ENCODE results near the gene METTL2A. TPM values are rescaled to one million over a fixed set of nuclear protein-coding genes. Genes with fewer than 3 reads are reported as not detected.
"Not testable (repeated sequence)": the region's sequence is repeated elsewhere in the genome, so short reads cannot be mapped to it uniquely, and the experiment has no call there.

The METTL2A gene, protein sequence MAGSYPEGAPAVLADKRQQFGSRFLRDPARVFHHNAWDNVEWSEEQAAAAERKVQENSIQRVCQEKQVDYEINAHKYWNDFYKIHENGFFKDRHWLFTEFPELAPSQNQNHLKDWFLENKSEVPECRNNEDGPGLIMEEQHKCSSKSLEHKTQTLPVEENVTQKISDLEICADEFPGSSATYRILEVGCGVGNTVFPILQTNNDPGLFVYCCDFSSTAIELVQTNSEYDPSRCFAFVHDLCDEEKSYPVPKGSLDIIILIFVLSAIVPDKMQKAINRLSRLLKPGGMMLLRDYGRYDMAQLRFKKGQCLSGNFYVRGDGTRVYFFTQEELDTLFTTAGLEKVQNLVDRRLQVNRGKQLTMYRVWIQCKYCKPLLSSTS
- total RNA-seq, result 23.5 and 26.1 TPM in 2 replicates
- polyA plus RNA-seq (2012), result 19.5 TPM

DNA sequence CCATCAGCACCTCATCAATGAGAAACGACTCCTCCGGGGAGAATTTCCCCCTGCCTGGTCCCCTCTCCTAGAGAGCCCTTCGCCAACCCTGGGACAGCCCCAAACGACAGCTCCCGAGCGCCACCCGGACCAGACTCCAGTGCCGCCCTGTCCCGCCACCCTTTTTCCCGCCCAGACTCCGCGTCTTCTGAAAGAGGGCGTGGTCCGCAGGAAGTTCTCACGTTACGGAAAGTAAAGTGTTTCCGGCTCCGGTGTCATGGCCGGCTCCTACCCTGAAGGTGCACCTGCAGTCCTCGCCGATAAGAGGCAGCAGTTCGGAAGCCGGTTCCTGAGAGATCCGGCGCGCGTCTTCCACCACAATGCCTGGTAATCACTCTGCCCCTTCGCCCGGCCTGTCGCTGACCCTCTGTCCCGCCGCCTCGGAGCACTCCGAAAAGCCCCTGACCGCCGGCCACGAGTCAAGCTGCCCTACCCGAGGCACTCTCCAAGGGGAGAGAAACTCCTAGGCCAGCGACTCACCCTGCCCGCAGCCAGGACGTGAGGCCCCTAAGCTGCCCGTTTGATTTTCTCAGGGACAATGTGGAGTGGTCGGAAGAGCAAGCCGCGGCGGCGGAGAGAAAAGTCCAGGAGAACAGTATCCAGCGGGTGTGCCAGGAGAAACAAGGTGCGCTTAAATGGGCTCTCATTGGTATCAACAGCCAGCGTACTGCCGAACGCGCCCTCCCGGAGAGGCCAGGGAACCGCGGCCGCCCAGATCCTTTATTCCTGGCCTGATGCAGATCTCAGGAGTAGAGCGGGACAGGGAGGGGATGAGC is at the start of gene METTL2A:
TSS of gene METTL2A (plus strand) at position 251 of the 815 bp plus-strand sequence. CDS start at position 257, 6 bp downstream.
- DNase-seq (ENCODE audit: low read depth), result peak; percentile 85

DNA sequence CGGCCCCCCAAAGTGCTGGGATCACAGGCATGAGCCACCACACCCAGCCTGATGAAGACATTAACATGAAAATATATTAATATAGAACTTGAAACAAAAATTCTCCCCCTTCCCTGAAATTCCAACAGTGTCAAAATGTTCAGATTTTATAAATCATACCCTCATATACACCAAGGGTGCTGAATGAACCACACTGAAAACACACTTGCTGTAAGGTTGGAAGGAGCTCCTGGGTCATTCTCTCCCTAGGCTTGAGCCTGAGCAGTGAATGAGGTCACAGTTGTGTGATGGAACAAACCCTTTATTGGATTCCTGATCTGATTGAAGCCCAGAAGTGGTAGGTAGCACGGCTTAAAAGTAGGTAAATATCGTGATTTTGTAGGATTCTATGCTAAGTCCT is 43.4 kb upstream of the METTL2A start, which contains the start of gene EFCAB3:
TSS of gene EFCAB3 (plus strand) at position 301 of the 400 bp plus-strand sequence. CDS start 2,427 bp downstream, outside the sequence.
- DNase-seq (ENCODE audit: low read depth), result no peak

DNA sequence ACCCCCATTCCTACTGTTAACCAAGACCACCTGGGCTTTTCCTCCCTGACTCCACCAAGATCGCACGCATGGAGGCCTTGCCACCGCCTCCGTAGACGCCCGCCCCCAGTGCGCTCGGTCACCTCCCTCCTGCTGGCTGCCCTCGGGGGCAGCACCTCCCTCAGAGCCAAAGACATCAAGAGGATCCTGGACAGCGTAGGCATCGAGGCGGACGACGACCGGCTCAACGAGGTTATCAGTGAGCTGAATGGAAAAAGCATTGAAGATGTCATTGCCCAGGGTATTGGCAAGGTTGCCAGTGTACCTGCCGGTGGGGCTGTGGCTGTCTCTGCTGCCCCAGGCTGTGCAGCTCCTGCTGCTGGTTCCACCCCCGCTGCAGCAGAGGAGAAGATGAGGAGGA is 42.1 kb upstream of the METTL2A start:
- DNase-seq (ENCODE audit: low read depth), result no peak

DNA sequence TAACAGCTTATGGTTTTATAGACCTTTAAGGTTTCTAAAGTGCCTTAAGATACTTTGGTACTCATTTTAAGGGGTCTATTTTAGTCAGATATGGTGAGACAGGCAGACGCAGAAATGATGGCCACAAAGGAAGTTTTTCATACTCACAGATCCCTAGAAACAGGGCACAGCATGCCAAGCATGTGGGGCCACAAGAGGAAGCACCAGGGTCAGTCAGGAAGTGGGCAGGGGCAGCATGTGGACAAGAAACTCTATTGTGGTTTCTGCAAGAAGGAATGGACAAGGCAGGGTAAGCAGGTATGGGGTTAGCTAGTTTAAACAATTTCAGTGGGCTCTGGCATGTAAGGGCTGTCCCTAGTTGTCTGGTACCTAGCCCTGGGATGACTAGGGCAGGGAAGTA is 34.8 kb upstream of the METTL2A start:
- no peak for DNase-seq (ENCODE audit: low read depth)

DNA sequence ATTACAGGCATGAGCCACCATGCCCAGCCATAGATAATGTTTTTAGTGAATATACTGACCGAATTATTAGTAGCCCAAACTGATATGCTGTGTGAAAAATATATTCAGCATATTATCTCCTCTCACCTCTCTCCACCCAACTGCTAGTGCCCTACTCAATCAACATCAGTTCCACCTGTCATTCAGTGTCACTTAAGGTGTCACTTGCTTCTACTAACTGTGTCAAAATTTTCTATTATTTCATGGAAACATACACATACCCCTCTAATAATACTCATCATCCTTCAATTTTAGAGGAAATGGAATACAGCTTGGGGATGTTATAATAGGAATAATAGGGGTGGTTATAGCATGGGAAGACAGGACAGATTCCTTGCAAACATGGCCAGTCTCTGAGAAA is 30.8 kb upstream of the METTL2A start:
- DNase-seq (ENCODE audit: low read depth), result no peak

DNA sequence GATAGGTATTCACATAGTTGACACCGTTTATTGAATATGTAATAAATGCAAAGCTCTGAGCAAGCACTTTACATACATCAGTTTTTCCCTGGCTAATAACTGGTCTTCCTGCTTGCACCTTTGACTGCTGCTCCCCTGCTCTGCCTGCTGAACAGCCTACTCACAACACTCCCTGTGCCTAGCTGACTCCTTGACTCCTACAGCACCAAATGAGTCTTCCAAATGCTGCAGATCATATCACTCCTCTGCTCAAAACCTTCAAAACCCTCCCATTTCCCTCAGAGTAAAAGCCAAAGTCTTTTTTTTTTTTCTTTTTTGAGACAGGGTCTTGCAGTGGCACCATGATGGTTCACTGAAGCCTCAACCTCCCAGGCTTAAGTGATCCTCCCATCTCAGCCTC is 24.8 kb upstream of the METTL2A start:
- DNase-seq (ENCODE audit: low read depth), result no peak

DNA sequence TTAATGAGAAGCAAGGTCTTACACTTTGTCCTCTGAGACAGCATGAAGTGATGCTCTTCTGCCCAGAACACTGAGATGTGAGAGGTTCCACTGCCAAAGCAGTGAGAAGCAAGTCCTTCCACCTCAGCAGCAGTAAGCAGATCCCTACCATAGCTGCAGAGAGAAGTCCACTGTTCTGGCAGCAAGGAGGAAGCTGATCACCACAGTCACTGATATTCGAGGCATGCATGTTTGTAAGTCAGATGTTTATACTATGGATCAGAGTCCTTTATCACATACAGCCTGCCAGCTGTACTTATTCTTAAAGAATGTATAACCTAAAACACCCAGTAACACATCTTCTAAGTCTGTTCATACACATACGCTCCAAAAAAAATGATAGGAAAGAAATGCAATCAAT is 18.2 kb upstream of the METTL2A start:
- DNase-seq (ENCODE audit: low read depth), result no peak

DNA sequence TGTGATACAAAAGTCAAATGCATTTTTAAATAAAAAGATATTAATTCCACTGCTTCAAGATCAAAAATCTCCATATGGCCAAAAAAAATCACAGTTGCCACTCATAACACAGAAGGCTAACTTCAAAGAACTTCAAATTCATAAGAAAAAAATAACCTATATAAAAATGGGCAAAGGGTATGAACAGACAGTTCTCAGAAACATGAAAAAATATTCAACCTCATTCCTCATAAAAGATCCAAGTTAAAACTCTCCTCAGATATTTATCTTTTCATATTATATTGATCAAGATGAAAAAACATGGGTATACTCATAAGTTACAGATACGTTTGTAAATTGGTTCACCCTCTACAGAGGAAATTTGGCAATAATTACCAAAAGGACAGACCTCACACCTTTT is 10.6 kb upstream of the METTL2A start:
- not testable (repeated sequence) for DNase-seq (ENCODE audit: low read depth)

DNA sequence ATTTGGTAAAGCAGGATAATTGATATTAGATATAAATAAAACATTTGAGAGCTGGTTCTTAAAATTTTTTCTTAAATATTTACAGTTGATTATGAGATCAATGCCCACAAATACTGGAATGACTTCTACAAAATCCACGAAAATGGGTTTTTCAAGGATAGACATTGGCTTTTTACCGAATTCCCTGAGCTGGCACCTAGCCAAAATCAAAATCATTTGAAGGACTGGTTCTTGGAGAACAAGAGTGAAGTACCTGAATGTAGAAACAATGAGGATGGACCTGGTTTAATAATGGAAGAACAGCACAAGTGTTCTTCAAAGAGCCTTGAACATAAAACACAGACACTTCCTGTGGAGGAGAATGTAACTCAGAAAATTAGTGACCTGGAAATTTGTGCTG is 2.5 kb downstream of the METTL2A start:
- not testable (repeated sequence) for DNase-seq (ENCODE audit: low read depth)

DNA sequence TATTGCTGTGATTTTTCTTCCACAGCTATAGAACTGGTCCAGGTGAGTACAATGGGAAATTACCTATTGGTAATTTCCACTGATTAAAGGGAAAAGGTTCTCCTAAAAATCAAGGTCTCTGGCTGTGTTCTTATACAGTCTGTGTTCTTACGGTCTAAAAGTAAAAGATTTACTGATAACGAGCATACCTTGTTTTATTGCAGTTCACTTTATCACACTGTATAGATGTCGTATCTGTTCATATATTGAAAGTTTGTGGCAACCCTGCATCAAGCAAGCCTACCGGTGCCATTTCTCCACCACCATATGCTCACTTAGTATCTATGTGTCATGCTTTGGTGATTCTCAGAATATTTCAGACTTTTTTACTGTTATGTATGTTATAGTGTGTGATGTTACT is 11.6 kb downstream of the METTL2A start:
- not testable (repeated sequence) for DNase-seq (ENCODE audit: low read depth)

DNA sequence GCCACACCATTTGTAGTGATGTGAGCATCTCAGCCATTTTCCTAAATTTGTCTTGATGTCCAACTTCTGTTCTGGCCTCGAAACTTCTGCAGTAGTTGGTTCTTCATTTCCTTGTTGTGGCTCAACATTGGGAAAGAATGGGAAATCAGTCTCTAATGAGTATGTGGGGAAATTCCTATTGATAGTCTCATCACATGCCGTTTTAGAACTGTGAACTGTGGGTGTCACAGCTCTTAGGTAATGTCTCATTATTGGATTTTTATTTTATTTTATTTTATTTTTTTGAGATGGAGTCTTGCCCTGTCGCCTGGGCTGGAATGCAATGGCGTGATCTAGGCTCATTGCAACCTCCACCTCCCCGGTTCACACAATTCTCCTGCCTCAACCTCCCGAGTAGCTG is 17.5 kb downstream of the METTL2A start:
- not testable (repeated sequence) for DNase-seq (ENCODE audit: low read depth)

DNA sequence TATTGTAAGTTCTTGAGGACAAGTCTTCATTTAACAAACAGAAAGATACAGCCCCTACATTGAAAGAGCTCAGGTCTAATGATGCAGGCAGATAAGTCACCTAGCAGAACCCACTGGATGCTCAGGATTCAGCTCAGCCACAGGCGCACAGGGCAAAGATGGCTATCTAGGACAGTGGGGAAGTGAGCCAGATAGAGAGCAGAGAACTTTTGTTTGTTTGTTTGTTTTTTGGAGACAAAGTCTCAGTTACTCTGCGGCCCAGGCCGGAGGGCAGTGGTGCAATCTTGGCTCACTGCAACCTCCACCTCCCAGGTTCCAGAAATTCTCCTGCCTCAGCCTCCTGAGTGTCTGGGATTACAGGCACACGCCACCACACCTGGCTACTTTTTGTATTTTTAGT is 20.4 kb downstream of the METTL2A start:
- DNase-seq (ENCODE audit: low read depth), result no peak

DNA sequence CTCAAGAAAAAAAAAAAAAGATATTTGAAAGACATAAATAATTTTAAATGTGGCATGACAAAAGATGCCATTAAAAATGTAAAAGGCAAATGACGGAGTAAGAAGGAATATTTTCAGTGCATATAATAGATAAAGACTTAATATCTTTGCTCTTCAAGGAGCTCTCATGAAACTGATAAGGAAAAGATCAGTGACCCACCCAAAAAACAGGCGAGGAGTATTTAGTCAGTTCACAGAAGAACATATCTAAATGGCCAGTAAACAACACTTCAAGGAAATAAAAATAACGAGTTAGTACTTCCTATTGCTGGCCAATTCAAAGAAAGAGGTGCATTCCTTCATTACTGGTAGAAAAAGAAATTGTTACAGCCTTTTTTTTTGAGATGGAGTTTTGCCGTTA is 22.1 kb downstream of the METTL2A start:
- DNase-seq (ENCODE audit: low read depth), result not testable (repeated sequence)

DNA sequence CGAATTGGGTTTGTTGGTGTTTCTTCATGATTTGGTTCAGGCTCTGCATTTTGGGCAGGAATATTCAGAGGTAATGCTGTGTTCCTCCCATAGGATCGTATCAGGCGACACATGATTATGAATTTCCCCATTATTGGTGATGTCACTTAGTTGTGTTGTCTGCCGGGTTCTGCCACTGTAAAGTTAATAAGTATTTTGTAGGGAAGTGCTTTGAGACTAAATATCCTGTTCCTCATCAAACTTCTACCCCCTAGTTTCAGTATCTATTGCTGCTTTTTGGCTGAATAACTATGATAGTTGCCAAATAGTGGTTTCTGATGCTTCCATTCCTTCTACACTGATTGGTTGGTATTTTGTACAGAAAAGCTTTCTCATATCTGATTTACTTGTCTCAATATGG is 28.5 kb downstream of the METTL2A start:
- DNase-seq (ENCODE audit: low read depth), result not testable (repeated sequence)

DNA sequence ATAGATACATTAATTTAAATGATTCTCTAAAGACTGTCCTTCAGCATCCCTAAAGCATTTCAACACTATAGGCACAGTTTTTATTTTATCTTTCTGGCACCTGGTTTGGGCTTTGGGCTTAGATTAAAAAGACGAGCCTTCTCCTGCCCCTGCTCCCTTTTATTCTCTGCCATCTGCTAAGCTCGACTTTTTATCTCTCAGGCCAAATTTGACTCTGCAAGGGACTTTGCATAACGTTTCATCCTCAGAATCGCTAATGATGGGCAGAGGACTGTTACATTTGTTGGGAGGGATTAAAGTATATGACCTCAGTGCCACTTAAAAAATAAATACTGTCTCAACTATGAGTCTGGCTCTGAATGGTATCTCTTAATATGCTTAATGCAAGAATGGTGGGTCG is 29.3 kb downstream of the METTL2A start:
- not testable (repeated sequence) for DNase-seq (ENCODE audit: low read depth)

DNA sequence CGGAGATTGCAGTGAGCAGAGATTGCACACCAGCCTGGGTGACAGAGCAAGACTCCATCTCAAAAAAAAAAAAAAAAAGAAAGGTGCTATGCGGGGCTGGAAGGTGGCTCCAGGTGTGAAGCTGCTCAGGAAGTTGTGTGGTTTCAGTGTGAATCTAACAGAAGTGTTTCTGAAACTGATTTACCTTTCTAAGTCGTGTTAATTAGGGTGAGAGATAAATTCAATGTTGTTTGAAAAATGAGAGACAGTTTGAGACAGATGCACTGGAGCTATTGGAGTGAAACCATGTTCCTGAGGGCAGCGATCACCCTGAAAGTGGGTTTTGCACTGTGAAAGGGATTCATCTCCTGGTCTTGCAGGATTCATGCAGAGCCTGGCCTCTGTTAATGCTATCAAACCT is 30.0 kb downstream of the METTL2A start:
- DNase-seq (ENCODE audit: low read depth), result not testable (repeated sequence)

DNA sequence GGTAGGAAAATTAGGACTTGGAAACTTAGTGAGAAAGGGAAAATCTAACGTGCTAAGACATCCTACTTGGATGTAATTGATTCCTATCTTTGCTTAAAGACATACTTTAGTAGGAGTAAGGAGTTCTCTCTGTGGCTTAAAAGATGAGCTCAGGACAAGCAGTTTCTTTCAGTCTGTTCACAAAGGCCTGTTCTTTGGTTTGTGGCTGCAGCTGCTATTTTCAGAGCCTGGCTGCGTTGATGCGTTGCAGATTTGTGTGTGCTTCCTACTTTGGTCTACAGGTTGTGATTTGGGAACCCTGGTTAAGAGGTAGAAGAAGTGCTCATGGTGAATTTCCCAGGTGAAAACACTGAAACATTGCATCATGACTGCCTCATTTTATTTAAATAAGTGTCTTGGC is 30.4 kb downstream of the METTL2A start:
- peak; percentile 14 for DNase-seq (ENCODE audit: low read depth)

DNA sequence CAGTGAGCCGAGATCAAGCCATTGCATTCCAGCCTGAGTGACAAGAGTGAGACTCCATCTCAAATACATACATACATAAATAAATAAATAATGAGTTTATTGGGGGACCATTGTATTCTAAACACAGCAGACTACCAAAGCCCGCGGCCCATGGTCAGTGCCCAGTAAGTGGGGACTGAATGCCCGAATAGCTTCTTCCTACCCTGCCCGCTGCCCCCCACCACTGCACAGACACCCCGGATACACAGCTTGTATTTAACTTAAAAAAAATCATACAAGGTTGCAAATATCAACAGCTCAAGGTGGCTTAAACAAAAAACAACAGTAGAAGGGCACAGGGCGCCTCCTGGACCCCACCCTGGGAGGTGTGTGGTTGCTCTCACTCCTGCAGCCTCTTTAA is 32.3 kb downstream of the METTL2A start:
- no peak for DNase-seq (ENCODE audit: low read depth)

DNA sequence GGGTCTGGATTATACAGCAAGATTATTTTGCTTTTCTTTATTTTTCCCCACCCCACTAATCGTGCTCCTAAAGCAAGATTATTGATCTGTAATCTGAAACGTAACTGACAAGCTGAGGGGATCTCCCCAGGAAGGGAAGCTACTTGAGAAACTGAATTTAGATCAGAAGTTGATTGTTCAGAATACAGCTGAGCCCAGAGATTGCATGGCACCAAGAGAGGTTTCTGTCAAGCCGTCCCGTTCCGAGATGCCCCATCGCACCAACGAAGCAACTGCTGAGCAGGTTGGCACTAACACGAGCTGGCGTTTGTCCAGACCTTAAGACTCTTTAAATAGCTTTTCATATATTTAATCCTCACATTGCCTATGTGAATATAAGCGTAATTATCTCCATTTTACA is 34.8 kb downstream of the METTL2A start:
- not testable (repeated sequence) for DNase-seq (ENCODE audit: low read depth)

DNA sequence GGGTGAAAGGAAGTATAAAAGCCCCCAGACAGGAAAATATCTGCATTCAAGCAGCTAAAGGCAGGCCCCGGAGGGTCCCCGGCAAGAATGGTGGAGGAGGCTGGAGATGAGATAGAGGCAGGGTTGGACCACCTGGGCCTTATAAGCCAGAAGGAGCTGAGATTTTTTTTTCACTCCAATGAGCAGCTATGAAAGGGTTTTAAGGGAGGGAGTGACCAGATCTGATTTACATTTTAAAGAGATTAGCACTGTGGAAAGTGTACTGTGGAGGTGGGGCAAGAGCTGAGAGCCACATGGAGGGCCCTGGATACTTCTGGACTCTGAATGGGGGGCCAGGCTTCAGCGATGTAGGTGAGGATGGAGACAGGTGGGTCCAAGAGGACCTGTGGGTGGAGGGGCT is 40.7 kb downstream of the METTL2A start:
- not testable (repeated sequence) for DNase-seq (ENCODE audit: low read depth)

DNA sequence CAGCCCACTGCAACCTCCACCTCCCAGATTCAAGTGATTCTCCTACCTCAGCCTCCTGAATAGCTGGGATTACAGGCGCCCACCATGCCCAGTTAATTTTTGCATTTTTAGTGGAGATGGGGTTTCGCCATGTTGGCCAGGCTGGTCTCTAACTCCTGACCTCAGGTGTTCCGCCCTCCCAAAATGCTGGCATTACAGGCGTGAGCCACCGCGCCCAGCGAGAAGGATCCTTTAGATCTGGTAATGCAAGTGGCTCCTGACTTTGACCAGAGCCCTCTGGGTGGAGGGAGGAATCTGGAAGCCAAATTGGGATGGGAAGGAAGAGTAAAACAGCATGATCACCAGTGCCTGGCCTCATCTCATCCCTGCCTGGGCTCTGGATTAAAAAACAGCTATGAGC is 41.6 kb downstream of the METTL2A start:
- not testable (repeated sequence) for DNase-seq (ENCODE audit: low read depth)
